IMR-90 (cell line): ENCODE results near the gene PSMD1. TPM values are rescaled to one million over a fixed set of nuclear protein-coding genes. Genes with fewer than 3 reads are reported as not detected.

ENCODE experiments used
- ATAC-seq: fragments of 200-7000 bp; cut with Tn5 transposase; 2 replicates; pipeline ENCODE4 v1.9.1; 2020; ENCODE audit warnings: low read depth, mild to moderate bottlenecking, moderate library complexity
- BruUV-seq: library from RNA; stranded (reverse); fragments of 400-500 nt; replicated peaks from 2 replicates; lab custom pipeline; 2021; lab: Mats Ljungman, UMichigan
- CTCF ChIA-PET: fragments of 300-600 bp; formaldehyde crosslinking; extraction: SDS; loops from one replicate; lab custom pipeline; 2021; ENCODE audit warnings: antibody characterized with exemption; lab: Yijun Ruan, JAX
- POLR2A ChIA-PET: fragments of 300-600 bp; sonication (Branson Sonifier 250); formaldehyde crosslinking; loops from one replicate; lab custom pipeline; 2022; ENCODE audit warnings: antibody characterized with exemption; ENCODE audit not compliant: unreplicated experiment; lab: Charles Lee
- DNase-seq: peaks from one replicate; pipeline ENCODE4 v3.0.0; 2013
- H2AFZ ChIP-seq: replicated peaks from 2 replicates; pipeline ENCODE3; 2013; ENCODE audit warnings: low read length, mild to moderate bottlenecking; ENCODE audit not compliant: poor library complexity
- H2AK5ac ChIP-seq: 2 replicates; pipeline ENCODE4 v1.6.1; 2013; ENCODE audit warnings: low read depth, low read length, inconsistent platforms
- H2AK9ac ChIP-seq: replicated peaks from 2 replicates; pipeline ENCODE3; 2013; ENCODE audit warnings: mild to moderate bottlenecking, low read depth, low read length, moderate library complexity; ENCODE audit not compliant: poor library complexity
- H2BK120ac ChIP-seq: 2 replicates; pipeline ENCODE4 v1.6.1; 2013; ENCODE audit warnings: low read depth, low read length, inconsistent platforms
- H2BK15ac ChIP-seq: 3 replicates; pipeline ENCODE4 v1.6.1; 2013; ENCODE audit warnings: low read depth, low read length, inconsistent platforms
- H2BK20ac ChIP-seq: 2 replicates; pipeline ENCODE4 v1.6.1; 2013; ENCODE audit warnings: low read depth, mild to moderate bottlenecking, inconsistent platforms, low read length, moderate library complexity
- H2BK5ac ChIP-seq: 2 replicates; pipeline ENCODE4 v1.6.1; 2013; ENCODE audit warnings: mild to moderate bottlenecking, low read depth, low read length, inconsistent platforms; ENCODE audit not compliant: poor library complexity, severe bottlenecking
- H3K14ac ChIP-seq: replicated peaks from 2 replicates; pipeline ENCODE4 v1.6.1; 2013; ENCODE audit warnings: low read depth, low read length, inconsistent platforms
- H3K18ac ChIP-seq: 2 replicates; pipeline ENCODE4 v1.6.1; 2013; ENCODE audit warnings: low read depth, low read length, control low read depth
- H3K23ac ChIP-seq: 2 replicates; pipeline ENCODE4 v1.6.1; 2013; ENCODE audit warnings: low read depth, low read length, inconsistent platforms
- H3K27ac ChIP-seq: 2 replicates; pipeline ENCODE4 v1.5.1; 2013; ENCODE audit warnings: mild to moderate bottlenecking, control low read depth, low read length; ENCODE audit not compliant: insufficient read depth
- H3K27me3 ChIP-seq: 2 replicates; pipeline ENCODE4 v1.6.1; 2013; ENCODE audit warnings: low read length; ENCODE audit not compliant: control insufficient read depth, insufficient read depth
- H3K36me3 ChIP-seq: 2 replicates; pipeline ENCODE4 v1.6.1; 2013; ENCODE audit warnings: low read length, mixed read lengths; ENCODE audit not compliant: control insufficient read depth, insufficient read depth
- H3K4ac ChIP-seq: 2 replicates; pipeline ENCODE4 v1.6.1; 2013; ENCODE audit warnings: low read depth, low read length, inconsistent platforms
- H3K4me1 ChIP-seq: 2 replicates; pipeline ENCODE4 v1.6.1; 2013; ENCODE audit warnings: low read length, mixed read lengths; ENCODE audit not compliant: control insufficient read depth, insufficient read depth
- H3K4me2 ChIP-seq: 2 replicates; pipeline ENCODE4 v1.6.1; 2013; ENCODE audit warnings: low read depth, mild to moderate bottlenecking, control low read depth, low read length, moderate library complexity
- H3K4me3 ChIP-seq: 2 replicates; pipeline ENCODE4 v1.5.1; 2013; ENCODE audit warnings: low read depth, mild to moderate bottlenecking, control low read depth, low read length, moderate library complexity; ENCODE audit not compliant: insufficient read depth
- H3K56ac ChIP-seq: 2 replicates; pipeline ENCODE4 v1.6.1; 2013; ENCODE audit warnings: low read length, inconsistent platforms; ENCODE audit not compliant: insufficient read depth; ENCODE audit errors: extremely low read depth
- H3K79me1 ChIP-seq, 2 experiments: 2 replicates each; pipeline ENCODE4 v1.6.1; 2013; ENCODE audit warnings: low read length in 2 of 2, inconsistent platforms in 1 of 2, low read depth in 1 of 2
- H3K9ac ChIP-seq: 2 replicates; pipeline ENCODE4 v1.6.1; 2013; ENCODE audit warnings: low read depth, low read length, control low read depth
- H3K9me1 ChIP-seq: 2 replicates; pipeline ENCODE4 v1.6.1; 2013; ENCODE audit warnings: low read length, inconsistent platforms; ENCODE audit not compliant: insufficient read depth
- H3K9me3 ChIP-seq: 2 replicates; pipeline ENCODE4 v1.6.1; 2013; ENCODE audit warnings: low read length; ENCODE audit not compliant: control insufficient read depth, insufficient read depth
- H4K20me1 ChIP-seq: 2 replicates; pipeline ENCODE4 v1.6.1; 2013; ENCODE audit warnings: low read length, inconsistent platforms; ENCODE audit not compliant: insufficient read depth
- H4K5ac ChIP-seq: 2 replicates; pipeline ENCODE4 v1.6.1; 2013; ENCODE audit warnings: mild to moderate bottlenecking, low read depth, low read length, control low read depth
- H4K8ac ChIP-seq, 2 experiments: 2 replicates each; pipeline ENCODE4 v1.6.1; 2013; ENCODE audit warnings: low read depth in 2 of 2, low read length in 2 of 2, control low read depth in 1 of 2, inconsistent platforms in 1 of 2
- H4K91ac ChIP-seq: 2 replicates; pipeline ENCODE4 v1.6.1; 2013; ENCODE audit warnings: low read depth, low read length, inconsistent platforms; ENCODE audit not compliant: insufficient read depth
- BHLHE40 ChIP-seq: fragments of 150-350 bp; IDR thresholded peaks from 2 replicates; pipeline ENCODE4 v1.6.1; 2016; ENCODE audit warnings: mild to moderate bottlenecking, low read depth, low read length
- CHD1 ChIP-seq: IDR thresholded peaks from 2 replicates; pipeline ENCODE4 v1.6.1; 2012; ENCODE audit warnings: low read depth, low read length, improper control_type of control experiment
- FOS ChIP-seq: fragments of 150-350 bp; IDR thresholded peaks from 2 replicates; pipeline ENCODE4 v1.6.1; 2016; ENCODE audit warnings: low read depth, low read length
- MAFK ChIP-seq: IDR thresholded peaks from 2 replicates; pipeline ENCODE4 v1.6.1; 2012; ENCODE audit warnings: low read depth, low read length, improper control_type of control experiment
- MXI1 ChIP-seq: IDR thresholded peaks from 2 replicates; pipeline ENCODE4 v1.6.1; 2012; ENCODE audit warnings: low read depth, mild to moderate bottlenecking, low read length, moderate library complexity, borderline replicate concordance
- NFE2L2 ChIP-seq: fragments of 150-350 bp; IDR thresholded peaks from 2 replicates; pipeline ENCODE4 v1.6.1; 2016; ENCODE audit warnings: low read depth, mild to moderate bottlenecking, low read length
- POLR2A ChIP-seq: IDR thresholded peaks from 2 replicates; pipeline ENCODE4 v1.6.1; 2012; ENCODE audit warnings: mild to moderate bottlenecking, low read depth, low read length
- RAD21 ChIP-seq: IDR thresholded peaks from 2 replicates; pipeline ENCODE4 v1.6.1; 2012; ENCODE audit warnings: low read length, improper control_type of control experiment
- RCOR1 ChIP-seq: IDR thresholded peaks from 2 replicates; pipeline ENCODE4 v1.6.1; 2012; ENCODE audit warnings: mild to moderate bottlenecking, low read length, improper control_type of control experiment; ENCODE audit not compliant: insufficient replicate concordance
- RFX5 ChIP-seq: IDR thresholded peaks from 2 replicates; pipeline ENCODE4 v1.8.0; 2012; ENCODE audit warnings: low read depth, mild to moderate bottlenecking, low read length, moderate library complexity
- SMC3 ChIP-seq: fragments of 150-350 bp; IDR thresholded peaks from 2 replicates; pipeline ENCODE4 v1.6.1; 2016; ENCODE audit warnings: low read depth, mild to moderate bottlenecking, antibody characterized with exemption, low read length, moderate library complexity
- WGBS, 2 experiments: methylation state at CpG; one replicate each; pipeline versions ENCODE4 v1.1.5 to v1.1.7; 2013; ENCODE audit warnings: missing lambda C conversion rate in 2 of 2; ENCODE audit not compliant: insufficient read length in 1 of 2; ENCODE audit errors: extremely low coverage in 2 of 2; 5-methylcytosine and 5-hydroxymethylcytosine counted together
- dilution Hi-C: fragments of 300-500 bp; cut with HindIII; formaldehyde crosslinking; loops from one replicate; pipeline ENCODE4 v1.14.3; 2018; ENCODE audit warnings: low sequenced_read_pairs; ENCODE audit not compliant: unreplicated experiment
- in situ Hi-C: fragments of 300-500 bp; cut with MboI; formaldehyde crosslinking; loops from 3 replicates; pipeline ENCODE4 v1.14.3; 2019; ENCODE audit warnings: low sequenced_read_pairs, inconsistent platforms, mixed read lengths
- intact Hi-C: fragments of 100-400 bp; cut with micrococcal nuclease; formaldehyde crosslinking; loops from 2 replicates; pipeline ENCODE4 v1.10.0; 2022
- polyA plus RNA-seq, 3 experiments: library from polyadenylated mRNA; depleted of rRNA; stranded (reverse); fragments of >200 nt; gene quantifications; 2 replicates each; pipeline ENCODE4 v1.2.3, GENCODE V29; 2012; ENCODE audit warnings: low replicate concordance in 1 of 3
- total RNA-seq: library from RNA; depleted of rRNA; stranded (reverse); fragments of >200 nt; gene quantifications from 2 replicates; pipeline ENCODE4 v1.2.3, GENCODE V29; 2012
- TF ChIP-seq, protein P1 (sequence below): fragments of 150-350 bp; IDR thresholded peaks from 2 replicates; pipeline ENCODE4 v1.6.1; 2017; ENCODE audit warnings: mild to moderate bottlenecking, antibody characterized with exemption, low read length, low read depth

Gene PSMD1
- total and polyA plus RNA-seq, 2 of the 4 experiments (the other 2 are of a cell fraction) = 89.8 to 181 TPM

DNA sequence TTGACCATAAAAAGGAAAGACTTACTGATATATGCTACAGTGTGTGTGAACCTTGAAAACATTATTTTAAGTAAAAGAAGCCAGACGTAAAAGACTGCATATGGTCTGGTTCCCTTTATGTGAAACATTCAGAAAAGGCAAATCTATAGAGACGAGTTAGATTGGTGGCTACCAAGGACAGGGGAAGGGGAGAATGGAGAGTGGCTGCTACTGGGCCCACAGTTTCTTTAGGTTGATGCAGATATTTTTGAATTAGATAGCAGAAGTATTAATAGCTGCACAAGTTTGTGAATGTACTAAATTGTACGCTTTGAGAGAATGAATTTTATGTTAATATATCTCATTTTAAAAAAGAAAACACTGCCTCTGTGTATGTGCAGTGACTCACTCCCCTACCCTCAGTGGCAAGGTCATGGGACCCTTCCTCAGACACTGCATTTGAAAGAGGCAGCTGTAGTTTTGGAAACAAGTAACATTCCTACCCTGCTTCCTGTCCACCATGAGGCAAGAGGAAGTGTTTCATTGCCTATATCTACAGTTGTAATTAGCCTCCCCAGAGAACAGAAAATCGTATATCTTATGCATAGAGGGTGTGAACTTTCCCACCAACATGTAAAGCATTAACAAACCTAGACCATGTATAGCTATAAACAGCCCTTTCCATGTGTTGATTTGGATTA, 111.9 kb downstream of the PSMD1 start:
- POLR2A ChIA-PET = no interaction called here

More for the DNA sequence above, 111.9 kb downstream of the PSMD1 start:
- peak overlapping the region; percentile 84 for H2BK20ac ChIP-seq
- peak overlapping the region; percentile 79; the same call in 1 of the 2 replicates for H2BK120ac ChIP-seq
- H2BK5ac ChIP-seq = peak overlapping the region; percentile 38
- peak overlapping the region; percentile 31; the same call in 1 of the 2 replicates for H3K14ac ChIP-seq
- H4K91ac ChIP-seq = 0 out of 2 replicates have a peak overlapping the region, but pooled peaks have one; percentile 14
- CTCF ChIA-PET = no interaction called here
- DNase-seq (no peak), ATAC-seq (no peak)
- H3K36me3 ChIP-seq = peaks cover 15% of the 10 kb centered on the region
- no peak overlapping the region; the same call in 1 of the 2 replicates for H3K23ac ChIP-seq
- H3K4me1 ChIP-seq = peaks cover 6% of the 10 kb centered on the region
- H4K5ac ChIP-seq = peak overlapping the region; percentile 84; the same call in 1 of the 2 replicates
- in situ Hi-C loops (no loop called here), intact Hi-C loops (loop anchor here (1.0 to 2.0 kb wide), 2 partner anchors 10 to 38 kb away; no protein-coding TSS in a partner anchor), dilution Hi-C loops (no loop called here)
- H3K4me3 ChIP-seq = no peak overlapping the region
- BruUV-seq = no TSS peak
- H3K4ac ChIP-seq = peak overlapping the region; percentile 58; the same call in 1 of the 2 replicates
- H2AK5ac ChIP-seq = 0 out of 2 replicates have a peak overlapping the region, but pooled peaks have one; percentile 42
- H2AK9ac ChIP-seq = no peak overlapping the region
- H3K9me3 ChIP-seq = no peaks in the 10 kb centered on the region
- H3K18ac ChIP-seq = peak overlapping the region; percentile 85; the same call in 1 of the 2 replicates
- peaks cover 9 to 40% of the 10 kb centered on the region in 2 experiments; a peak in 3 of 4 replicates for H3K79me1 ChIP-seq
- no peaks in the 10 kb centered on the region for H4K20me1 ChIP-seq
- H2AFZ ChIP-seq = no peak overlapping the region
- no peak for TF ChIP-seq RAD21
- no peak for TF ChIP-seq NFE2L2
- TF ChIP-seq MAFK = no peak
- no peak for TF ChIP-seq FOS
- no peak for TF ChIP-seq RCOR1
- TF ChIP-seq MXI1 = no peak
- TF ChIP-seq POLR2A = no peak
- TF ChIP-seq, protein P1, sequence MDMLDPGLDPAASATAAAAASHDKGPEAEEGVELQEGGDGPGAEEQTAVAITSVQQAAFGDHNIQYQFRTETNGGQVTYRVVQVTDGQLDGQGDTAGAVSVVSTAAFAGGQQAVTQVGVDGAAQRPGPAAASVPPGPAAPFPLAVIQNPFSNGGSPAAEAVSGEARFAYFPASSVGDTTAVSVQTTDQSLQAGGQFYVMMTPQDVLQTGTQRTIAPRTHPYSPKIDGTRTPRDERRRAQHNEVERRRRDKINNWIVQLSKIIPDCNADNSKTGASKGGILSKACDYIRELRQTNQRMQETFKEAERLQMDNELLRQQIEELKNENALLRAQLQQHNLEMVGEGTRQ = no peak
- TF ChIP-seq CHD1 = no peak
- no peak for TF ChIP-seq SMC3
- TF ChIP-seq RFX5 = no peak
- no peak for TF ChIP-seq BHLHE40
- H4K8ac ChIP-seq = peak overlapping the region in 1 of 2 experiments; percentile 69; a peak in 2 of 4 replicates
- WGBS, 2 experiments = 94% methylated on average over 2 of the region's 4 CpGs; no CpG with 5 or more reads in 1 of the 2 experiments
- H3K27ac ChIP-seq = peak overlapping the region; percentile 72; the same call in 1 of the 2 replicates
- no peak overlapping the region for H3K4me2 ChIP-seq
- H2BK15ac ChIP-seq = peak overlapping the region; percentile 59; the same call in 1 of the 3 replicates
- H3K27me3 ChIP-seq = no peaks in the 10 kb centered on the region
- no peak overlapping the region for H3K56ac ChIP-seq
- peaks cover 4% of the 10 kb centered on the region for H3K9me1 ChIP-seq
- no peak overlapping the region for H3K9ac ChIP-seq
